ENCODE data around the gene ZFYVE28.

GRCh38 chr4:2298532-2298991 lies 119.9 kb downstream of the ZFYVE28 start:
- no peak for TF ChIP-seq CTCF (IDR thresholded peaks at IDR 0.05)
- no peak for TF ChIP-seq POLR2A (IDR thresholded peaks at IDR 0.05)

Measured in Peyer's patch (tissue), 4 donors.